Cardiac muscle cell (in vitro differentiated cells and primary cell): ENCODE measurements around the gene PGA5. TPM values are rescaled to one million over a fixed set of nuclear protein-coding genes. Genes with fewer than 3 reads are reported as not detected.

Experiments
- DNase-seq, 2 donors: peaks; one replicate each; pipeline versions ENCODE4 v3.0.0 to v3.0.0-alpha.2; 2010 to 2017; ENCODE audit warnings: low read depth in 1 of 2, low spot score in 1 of 2
- H3K27ac ChIP-seq: fragments of 200-600 bp; sonication (generic); 2 replicates; pipeline ENCODE4 v1.5.1; 2016
- H3K27me3 ChIP-seq: fragments of 200-600 bp; sonication (generic); 2 replicates; pipeline ENCODE4 v1.6.0; 2016; ENCODE audit warnings: control low read depth
- H3K36me3 ChIP-seq: fragments of 200-600 bp; sonication (generic); 2 replicates; pipeline ENCODE4 v1.5.1; 2016; ENCODE audit warnings: control low read depth
- H3K4me1 ChIP-seq: fragments of 200-600 bp; sonication (generic); 2 replicates; pipeline ENCODE4 v1.8.1; 2017; ENCODE audit warnings: low read depth, mild to moderate bottlenecking, mixed run types
- H3K4me3 ChIP-seq: fragments of 200-600 bp; sonication (generic); 2 replicates; pipeline ENCODE4 v1.5.1; 2016; ENCODE audit warnings: mild to moderate bottlenecking
- H3K9me3 ChIP-seq: fragments of 200-600 bp; sonication (generic); 2 replicates; pipeline ENCODE4 v1.5.1; 2017; ENCODE audit warnings: low read depth, mild to moderate bottlenecking, control low read depth
- polyA plus RNA-seq: library from polyadenylated mRNA; unstranded; fragments of >200 nt; fragmentation: Nextera tagmentation; extraction: Ambion mirVana; gene quantifications from 2 replicates; pipeline ENCODE4 v1.2.1, GENCODE V29; 2016
- total RNA-seq: library from RNA; depleted of rRNA; stranded (reverse); fragments of >200 nt; gene quantifications from 2 replicates; pipeline ENCODE4 v1.2.3, GENCODE V29; 2016
- TF ChIP-seq, protein P1 (sequence below): IDR thresholded peaks from 2 replicates; pipeline ENCODE4 v1.5.1; 2012; ENCODE audit warnings: low read depth, mild to moderate bottlenecking, low read length

The PGA5 gene
- total and polyA plus RNA-seq, 2 experiments from 2014 or later = 0.89 to 4.8 TPM

DNA sequence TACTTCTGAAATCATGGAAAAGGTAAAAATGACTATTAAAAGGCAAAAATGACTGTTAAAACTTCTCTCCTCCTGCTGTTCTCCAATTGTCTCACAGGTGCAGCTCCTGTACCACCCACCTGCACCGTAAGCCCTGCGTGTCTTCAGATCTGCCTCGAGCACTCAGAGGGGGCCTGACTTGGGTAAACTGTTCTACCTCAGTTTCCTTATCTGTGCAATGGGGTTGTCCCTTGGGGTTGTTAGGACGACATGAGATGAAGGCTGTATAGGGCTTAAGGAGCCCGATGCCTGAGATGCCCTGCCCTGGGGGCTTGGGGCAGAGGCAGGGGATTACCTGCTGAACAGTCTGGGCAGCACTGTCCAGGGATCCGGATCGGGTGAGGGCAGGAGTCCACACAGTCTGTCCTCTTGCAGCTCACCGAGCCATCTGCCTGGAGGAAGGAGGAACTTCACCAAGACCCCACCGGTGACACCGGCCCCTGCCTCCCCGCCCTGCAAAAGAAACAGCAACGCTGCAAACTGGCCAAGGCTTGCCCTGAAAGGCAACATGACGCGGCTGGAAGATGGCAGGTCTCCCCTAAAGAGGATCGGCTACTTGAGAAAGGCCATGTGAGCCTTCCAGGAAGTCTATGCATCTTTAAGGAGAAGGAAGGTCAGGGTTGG is 27.7 kb downstream of the PGA5 start:
- Histone ChIP-seq H3K4me1 (no peaks in the 10 kb centered on the region), H3K9me3 (no peaks in the 10 kb centered on the region), H3K4me3 (no peak overlapping the region), H3K36me3 (no peaks in the 10 kb centered on the region), H3K27me3 (no peaks in the 10 kb centered on the region), H3K27ac (no peak overlapping the region)
- TF ChIP-seq, protein P1, sequence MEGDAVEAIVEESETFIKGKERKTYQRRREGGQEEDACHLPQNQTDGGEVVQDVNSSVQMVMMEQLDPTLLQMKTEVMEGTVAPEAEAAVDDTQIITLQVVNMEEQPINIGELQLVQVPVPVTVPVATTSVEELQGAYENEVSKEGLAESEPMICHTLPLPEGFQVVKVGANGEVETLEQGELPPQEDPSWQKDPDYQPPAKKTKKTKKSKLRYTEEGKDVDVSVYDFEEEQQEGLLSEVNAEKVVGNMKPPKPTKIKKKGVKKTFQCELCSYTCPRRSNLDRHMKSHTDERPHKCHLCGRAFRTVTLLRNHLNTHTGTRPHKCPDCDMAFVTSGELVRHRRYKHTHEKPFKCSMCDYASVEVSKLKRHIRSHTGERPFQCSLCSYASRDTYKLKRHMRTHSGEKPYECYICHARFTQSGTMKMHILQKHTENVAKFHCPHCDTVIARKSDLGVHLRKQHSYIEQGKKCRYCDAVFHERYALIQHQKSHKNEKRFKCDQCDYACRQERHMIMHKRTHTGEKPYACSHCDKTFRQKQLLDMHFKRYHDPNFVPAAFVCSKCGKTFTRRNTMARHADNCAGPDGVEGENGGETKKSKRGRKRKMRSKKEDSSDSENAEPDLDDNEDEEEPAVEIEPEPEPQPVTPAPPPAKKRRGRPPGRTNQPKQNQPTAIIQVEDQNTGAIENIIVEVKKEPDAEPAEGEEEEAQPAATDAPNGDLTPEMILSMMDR = no peak
- DNase-seq = no peak

DNA sequence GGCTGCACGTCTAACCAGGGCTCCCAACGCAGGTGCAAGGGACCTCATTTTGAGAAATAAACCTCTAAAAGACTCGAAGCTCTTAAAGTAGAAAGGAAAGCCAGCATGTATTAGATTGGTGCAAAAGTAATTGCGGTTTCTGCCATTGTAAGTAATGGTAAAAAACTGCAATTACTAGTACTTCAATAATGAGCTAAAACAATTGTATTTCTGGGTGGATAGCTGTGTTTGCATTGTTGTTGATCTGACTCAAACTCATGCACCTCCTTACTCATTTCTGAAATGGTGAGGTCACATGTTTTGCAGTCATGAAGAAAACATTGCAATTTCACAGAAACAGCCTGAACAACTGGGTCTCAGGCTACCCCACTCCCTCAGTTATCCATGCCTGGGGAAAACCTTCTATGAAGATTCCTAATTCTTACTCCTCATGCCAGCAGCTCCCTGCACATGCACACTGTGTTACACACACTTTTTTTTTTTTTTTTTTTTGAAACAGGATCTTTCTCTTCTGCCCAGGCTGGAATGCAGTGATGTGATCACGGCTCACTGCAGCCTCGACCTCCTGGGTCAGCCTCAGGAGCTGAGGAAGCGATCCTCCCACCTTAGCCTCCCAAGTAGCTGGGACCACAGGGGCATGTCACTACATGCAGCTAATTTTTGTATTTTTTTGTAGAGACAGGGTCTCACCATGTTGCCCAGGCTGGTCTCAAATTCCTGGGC is 29.5 kb downstream of the PGA5 start:
- DNase-seq = no peak
- TF ChIP-seq, protein P1 = no peak
- H3K4me3 ChIP-seq = no peak overlapping the region

DNA sequence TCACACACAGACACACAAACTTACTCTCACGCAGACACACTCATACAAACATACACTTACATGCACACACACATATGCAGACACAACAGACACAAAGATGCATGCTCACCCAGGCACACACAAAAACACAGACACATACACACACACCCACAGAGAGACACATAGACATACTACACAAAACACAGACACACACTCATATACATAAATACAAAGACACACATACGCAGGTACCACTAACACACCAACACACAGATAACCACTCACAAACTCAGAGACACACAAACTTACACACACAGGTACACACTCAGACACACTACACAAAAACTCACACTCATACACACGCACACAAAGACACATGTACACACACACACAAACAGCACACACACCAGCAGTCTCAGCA is 31.8 kb downstream of the PGA5 start:
- H3K4me1 ChIP-seq = no peaks in the 10 kb centered on the region
- no peaks in the 10 kb centered on the region for H3K36me3 ChIP-seq
- TF ChIP-seq, protein P1 = no peak
- no peak for DNase-seq
- no peak overlapping the region for H3K27ac ChIP-seq
- H3K9me3 ChIP-seq = no peaks in the 10 kb centered on the region
- H3K4me3 ChIP-seq = no peak overlapping the region
- no peaks in the 10 kb centered on the region for H3K27me3 ChIP-seq

More for the DNA sequence above, 29.5 kb downstream of the PGA5 start:
- Histone ChIP-seq H3K4me1 (no peaks in the 10 kb centered on the region), H3K36me3 (no peaks in the 10 kb centered on the region), H3K9me3 (no peaks in the 10 kb centered on the region), H3K27ac (no peak overlapping the region), H3K27me3 (no peaks in the 10 kb centered on the region)

DNA sequence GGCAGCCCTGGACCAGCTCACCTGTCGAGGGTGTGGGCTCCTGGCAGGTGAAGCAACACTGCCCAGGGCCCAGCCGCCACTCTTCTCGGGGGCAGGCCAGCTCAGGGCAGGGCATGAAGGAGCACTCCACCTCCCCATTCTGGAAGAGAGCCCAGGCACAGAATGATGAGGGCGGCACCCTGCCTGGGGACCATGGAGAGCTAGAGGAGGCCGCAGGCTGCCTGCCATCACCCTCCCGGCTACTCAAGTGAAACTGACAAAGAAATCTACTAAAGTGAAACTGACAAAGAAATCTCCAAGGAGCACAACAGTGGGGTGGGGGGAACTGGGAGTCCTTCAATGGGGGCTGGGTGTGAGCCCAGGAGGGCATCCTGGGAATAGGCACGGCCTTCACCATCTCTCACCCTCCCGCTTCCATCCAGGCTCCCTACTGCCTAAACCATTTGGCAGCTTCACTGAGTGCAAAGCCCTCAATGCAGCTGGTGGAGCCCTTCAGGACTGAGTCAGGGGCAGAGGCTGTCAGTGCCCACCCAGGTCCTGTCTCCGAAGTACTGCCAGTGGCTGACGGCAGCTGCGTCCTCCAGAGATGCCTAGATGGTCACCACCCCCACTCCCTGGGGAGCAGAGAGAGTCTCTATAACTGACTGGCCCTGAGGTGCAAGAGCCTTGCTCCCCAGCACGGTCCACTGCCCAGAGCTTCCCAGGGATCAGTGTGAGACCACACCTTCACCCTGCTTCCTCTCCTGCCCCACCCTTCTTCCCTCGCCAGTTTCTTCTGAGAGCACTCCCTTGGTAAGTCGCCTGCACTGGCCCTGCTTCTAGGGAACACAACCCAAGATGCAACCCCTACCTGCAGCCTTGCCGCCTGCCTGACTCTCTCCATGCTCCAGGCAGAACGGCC is 32.5 kb downstream of the PGA5 start:
- TF ChIP-seq, protein P1 = no peak
- no peaks in the 10 kb centered on the region for H3K9me3 ChIP-seq
- H3K27ac ChIP-seq = no peak overlapping the region
- H3K27me3 ChIP-seq = no peaks in the 10 kb centered on the region
- no peaks in the 10 kb centered on the region for H3K36me3 ChIP-seq
- no peaks in the 10 kb centered on the region for H3K4me1 ChIP-seq
- H3K4me3 ChIP-seq = no peak overlapping the region
- DNase-seq = no peak

DNA sequence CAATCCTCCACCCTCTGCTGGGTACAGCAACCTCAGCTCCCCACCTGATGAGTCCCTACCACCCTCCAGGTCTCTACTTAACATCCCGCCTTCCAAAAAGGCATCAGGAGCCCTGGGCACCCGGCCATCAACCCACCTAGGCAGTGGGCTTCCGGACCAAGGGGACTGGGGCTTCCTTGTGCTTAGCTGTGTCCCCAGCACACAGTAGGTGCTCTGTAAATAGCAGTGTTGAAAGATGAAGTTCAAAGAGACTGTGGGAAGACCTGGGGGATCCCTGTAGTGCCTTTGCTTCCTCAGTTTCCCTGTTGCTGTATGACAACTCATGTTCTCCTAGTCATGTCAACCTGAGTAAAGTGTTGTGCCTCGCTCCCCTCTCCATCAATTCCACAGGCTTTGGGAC is 33.1 kb downstream of the PGA5 start:
- Histone ChIP-seq H3K9me3 (no peaks in the 10 kb centered on the region), H3K27ac (no peak overlapping the region), H3K4me1 (no peaks in the 10 kb centered on the region), H3K4me3 (no peak overlapping the region), H3K27me3 (no peaks in the 10 kb centered on the region), H3K36me3 (no peaks in the 10 kb centered on the region)
- TF ChIP-seq, protein P1 = no peak
- no peak for DNase-seq
